OCI-LY1 (cell line): ENCODE data around the gene PPIP5K1.

Experiments used
- CTCF ChIP-seq: fragments of 200-600 bp; sonication (generic), shearing (Covaris generic); IDR thresholded peaks from 2 replicates; pipeline ENCODE4 v1.5.1; 2017; ENCODE audit warnings: mild to moderate bottlenecking, antibody characterized with exemption, low read length, moderate library complexity, mixed read lengths
- EZH2 ChIP-seq: fragments of 200-600 bp; sonication (generic), shearing (Covaris generic); IDR thresholded peaks from 2 replicates; pipeline ENCODE4 v1.8.0; 2017; ENCODE audit warnings: borderline replicate concordance, mixed run types, mild to moderate bottlenecking, antibody characterized with exemption, low read length, moderate library complexity, mixed read lengths

- TF ChIP-seq CTCF (no peak), EZH2 (no peak)
Measured at GRCh38 chr15:43545426-43545825, 44.6 kb downstream of the PPIP5K1 start.
